DND-41 (cell line): Measurements from ENCODE around the gene GID8.

Source experiments
- ATAC-seq: fragments of 200-7000 bp; cut with Tn5 transposase; 3 replicates; pipeline ENCODE4 v1.9.1; 2021; ENCODE audit warnings: low read depth; ENCODE audit not compliant: insufficient read depth
- DNase-seq: peaks from one replicate; pipeline ENCODE4 v3.0.0-alpha.2; 2020
- H2AFZ ChIP-seq: 2 replicates; pipeline ENCODE4 v1.6.0; 2012; ENCODE audit warnings: low read depth, low read length
- H3K27ac ChIP-seq: 2 replicates; pipeline ENCODE4 v1.5.1; 2012; ENCODE audit warnings: low read length, inconsistent platforms
- H3K27me3 ChIP-seq: fragments of 200-600 bp; sonication (generic); 2 replicates; pipeline ENCODE4 v1.6.0; 2012; ENCODE audit warnings: low read length, mild to moderate bottlenecking, inconsistent platforms; ENCODE audit not compliant: insufficient read depth, poor library complexity
- H3K36me3 ChIP-seq: 2 replicates; pipeline ENCODE4 v1.5.1; 2012; ENCODE audit warnings: low read length, inconsistent platforms; ENCODE audit not compliant: insufficient read depth
- H3K4me1 ChIP-seq: 2 replicates; pipeline ENCODE4 v1.5.1; 2012; ENCODE audit warnings: mild to moderate bottlenecking, low read length; ENCODE audit not compliant: insufficient read depth
- H3K4me2 ChIP-seq: 2 replicates; pipeline ENCODE4 v1.6.0; 2012; ENCODE audit warnings: mild to moderate bottlenecking, moderate library complexity, low read length, inconsistent platforms; ENCODE audit not compliant: insufficient read depth
- H3K4me3 ChIP-seq, 2 experiments: fragments of 200-600 bp in 1 of 2; shearing (Covaris generic) in 1 of 2; 2 replicates each; pipeline ENCODE4 v1.5.1; 2012 to 2016; ENCODE audit warnings: inconsistent platforms in 2 of 2, low read length in 2 of 2, mild to moderate bottlenecking in 2 of 2, low read depth in 1 of 2, moderate library complexity in 1 of 2
- H3K79me2 ChIP-seq: 2 replicates; pipeline ENCODE4 v1.6.0; 2012; ENCODE audit warnings: low read length, inconsistent platforms; ENCODE audit not compliant: insufficient read depth
- H3K9ac ChIP-seq: 2 replicates; pipeline ENCODE4 v1.6.0; 2012; ENCODE audit warnings: low read depth, mild to moderate bottlenecking, inconsistent platforms, low read length, moderate library complexity
- H3K9me3 ChIP-seq: 2 replicates; pipeline ENCODE4 v1.5.1; 2012; ENCODE audit warnings: low read length, moderate library complexity, mild to moderate bottlenecking, inconsistent platforms; ENCODE audit not compliant: insufficient read depth, severe bottlenecking
- H4K20me1 ChIP-seq: 2 replicates; pipeline ENCODE4 v1.6.0; 2012; ENCODE audit warnings: low read length; ENCODE audit not compliant: insufficient read depth
- EZH2 ChIP-seq: IDR thresholded peaks from 3 replicates; pipeline ENCODE4 v1.6.1; 2012; ENCODE audit warnings: borderline replicate concordance, low read depth, mild to moderate bottlenecking, moderate library complexity, low read length, inconsistent platforms; ENCODE audit not compliant: severe bottlenecking
- TF ChIP-seq, protein P1 (sequence below): IDR thresholded peaks from 2 replicates; pipeline ENCODE4 v1.5.1; 2012; ENCODE audit warnings: borderline replicate concordance, low read length, moderate library complexity, mild to moderate bottlenecking; ENCODE audit not compliant: poor library complexity, severe bottlenecking; ENCODE audit errors: extremely low read depth

The GID8 gene

DNA sequence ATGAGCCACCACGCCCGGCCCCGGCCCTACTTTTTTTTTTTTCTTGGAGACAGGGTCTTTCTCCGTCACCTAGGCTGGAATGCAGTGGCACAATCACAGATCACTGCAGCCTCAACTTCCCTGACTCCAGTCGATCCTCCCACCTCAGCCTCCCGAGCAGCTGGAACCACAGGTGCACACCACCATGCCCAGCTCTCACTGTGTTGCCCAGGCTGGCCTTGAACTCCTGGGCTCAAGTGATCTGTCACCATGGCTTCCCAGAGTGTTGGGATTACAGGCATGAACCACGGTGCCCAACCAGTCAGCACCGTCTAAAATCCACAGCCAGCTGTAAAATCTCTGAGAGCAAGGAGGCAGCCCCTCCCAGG lies 32.0 kb downstream of the GID8 start:
- Histone ChIP-seq H3K9ac (no peak overlapping the region), H4K20me1 (no peaks in the 10 kb centered on the region), H3K4me1 (peaks cover 11% of the 10 kb centered on the region), H3K9me3 (no peaks in the 10 kb centered on the region), H3K4me3 (no peak overlapping the region), H3K4me2 (no peak overlapping the region), H3K79me2 (no peaks in the 10 kb centered on the region), H3K36me3 (no peaks in the 10 kb centered on the region), H3K27ac (no peak overlapping the region), H3K27me3 (no peaks in the 10 kb centered on the region), H2AFZ (no peak overlapping the region)
- no peak for ATAC-seq
- TF ChIP-seq, protein P1, sequence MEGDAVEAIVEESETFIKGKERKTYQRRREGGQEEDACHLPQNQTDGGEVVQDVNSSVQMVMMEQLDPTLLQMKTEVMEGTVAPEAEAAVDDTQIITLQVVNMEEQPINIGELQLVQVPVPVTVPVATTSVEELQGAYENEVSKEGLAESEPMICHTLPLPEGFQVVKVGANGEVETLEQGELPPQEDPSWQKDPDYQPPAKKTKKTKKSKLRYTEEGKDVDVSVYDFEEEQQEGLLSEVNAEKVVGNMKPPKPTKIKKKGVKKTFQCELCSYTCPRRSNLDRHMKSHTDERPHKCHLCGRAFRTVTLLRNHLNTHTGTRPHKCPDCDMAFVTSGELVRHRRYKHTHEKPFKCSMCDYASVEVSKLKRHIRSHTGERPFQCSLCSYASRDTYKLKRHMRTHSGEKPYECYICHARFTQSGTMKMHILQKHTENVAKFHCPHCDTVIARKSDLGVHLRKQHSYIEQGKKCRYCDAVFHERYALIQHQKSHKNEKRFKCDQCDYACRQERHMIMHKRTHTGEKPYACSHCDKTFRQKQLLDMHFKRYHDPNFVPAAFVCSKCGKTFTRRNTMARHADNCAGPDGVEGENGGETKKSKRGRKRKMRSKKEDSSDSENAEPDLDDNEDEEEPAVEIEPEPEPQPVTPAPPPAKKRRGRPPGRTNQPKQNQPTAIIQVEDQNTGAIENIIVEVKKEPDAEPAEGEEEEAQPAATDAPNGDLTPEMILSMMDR, result no peak
- no peak for TF ChIP-seq EZH2
- DNase-seq, result no peak

DNA sequence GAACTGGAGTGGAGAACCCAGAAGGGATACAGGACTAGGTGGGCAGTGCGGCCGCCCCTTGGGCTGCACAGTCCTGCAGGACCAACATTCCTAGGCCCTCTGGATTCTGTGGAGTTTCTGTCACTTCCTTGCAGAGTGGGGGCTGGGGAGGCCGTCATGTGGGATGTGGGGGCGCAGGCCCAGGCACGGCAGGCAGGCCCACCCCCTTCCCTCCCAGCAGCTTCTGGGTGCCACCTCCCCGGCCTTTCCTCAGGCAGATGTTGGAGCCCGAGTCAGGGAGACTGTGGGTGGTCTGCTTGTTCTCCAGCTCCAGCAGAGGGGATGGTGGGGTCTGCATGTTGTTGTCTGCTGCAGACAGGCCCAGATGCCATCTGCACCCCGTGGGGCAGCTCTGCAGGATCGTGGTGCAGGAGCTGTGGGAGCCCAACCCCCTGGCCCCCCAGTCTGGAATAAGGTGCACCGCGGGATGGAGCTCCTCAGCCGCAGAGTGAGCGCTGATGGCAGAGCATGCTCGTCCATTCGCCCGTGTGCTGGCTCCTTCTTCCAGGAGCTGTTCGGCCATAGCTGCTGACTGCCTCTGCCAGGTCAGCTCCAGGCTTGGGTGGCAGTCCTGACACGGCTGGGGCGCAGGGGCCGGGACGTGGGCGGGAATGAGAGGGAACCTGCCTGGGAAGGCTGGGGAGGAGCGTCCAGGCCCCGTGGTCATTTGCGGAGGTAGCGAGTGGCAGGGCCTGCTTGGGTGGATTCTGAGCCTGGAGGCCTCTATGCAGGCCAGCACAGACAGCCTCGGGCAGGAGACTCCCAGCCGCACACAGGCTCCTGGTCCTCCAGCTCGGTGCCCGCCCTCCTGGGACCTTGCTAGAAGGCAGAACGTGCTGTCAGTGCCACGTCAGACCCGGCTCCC lies 32.6 kb downstream of the GID8 start:
- ATAC-seq (no peak), DNase-seq (no peak)
- Histone ChIP-seq H3K79me2 (no peaks in the 10 kb centered on the region), H4K20me1 (no peaks in the 10 kb centered on the region), H3K27ac (no peak overlapping the region), H3K4me2 (no peak overlapping the region), H3K27me3 (no peaks in the 10 kb centered on the region), H3K36me3 (no peaks in the 10 kb centered on the region), H3K9me3 (no peaks in the 10 kb centered on the region), H2AFZ (no peak overlapping the region), H3K4me3 (no peak overlapping the region), H3K4me1 (peaks cover 11% of the 10 kb centered on the region), H3K9ac (no peak overlapping the region)
- TF ChIP-seq, protein P1, result no peak
- no peak for TF ChIP-seq EZH2

DNA sequence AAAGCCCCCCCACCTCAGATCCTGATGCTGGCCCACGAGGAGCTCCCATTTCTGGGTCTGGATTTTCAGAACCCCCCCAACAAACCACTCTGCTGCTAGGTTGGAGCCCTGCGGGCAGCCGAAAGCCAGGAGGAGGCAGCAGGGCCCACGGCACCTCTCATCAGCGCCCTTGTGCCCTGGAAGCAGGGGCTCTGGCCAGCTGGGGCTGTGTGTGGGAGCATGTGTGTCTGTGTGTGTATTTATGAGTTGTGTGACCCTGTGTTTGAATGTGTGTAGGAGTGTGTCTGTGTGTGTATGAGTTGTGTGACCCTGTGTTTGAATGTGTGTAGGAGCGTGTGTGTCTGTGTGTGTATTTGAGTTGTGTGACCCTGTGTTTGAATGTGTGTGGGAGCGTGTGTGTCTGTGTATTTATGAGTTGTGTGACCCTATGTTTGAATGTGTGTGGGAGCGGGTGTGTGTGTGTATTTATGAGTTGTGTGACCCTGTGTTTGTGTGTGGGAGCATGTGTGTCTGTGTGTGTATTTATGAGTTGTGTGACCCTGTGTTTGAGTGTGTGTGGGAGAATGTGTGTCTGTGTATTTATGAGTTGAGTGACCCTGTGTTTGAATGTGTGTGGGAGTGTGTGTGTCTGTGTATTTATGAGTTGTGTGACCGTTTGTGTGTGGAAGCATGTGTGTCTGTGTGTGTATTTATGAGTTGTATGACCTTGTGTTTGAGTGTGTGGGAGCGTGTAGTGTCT lies 33.4 kb downstream of the GID8 start:
- H3K4me3 ChIP-seq, result no peak overlapping the region
- no peaks in the 10 kb centered on the region for H4K20me1 ChIP-seq
- H3K4me1 ChIP-seq, result peaks cover 11% of the 10 kb centered on the region
- no peaks in the 10 kb centered on the region for H3K27me3 ChIP-seq
- no peak overlapping the region for H3K27ac ChIP-seq
- ATAC-seq, result no peak
- H3K4me2 ChIP-seq, result no peak overlapping the region
- H3K79me2 ChIP-seq, result no peaks in the 10 kb centered on the region
- H3K9me3 ChIP-seq, result no peaks in the 10 kb centered on the region
- no peak overlapping the region for H3K9ac ChIP-seq
- H3K36me3 ChIP-seq, result no peaks in the 10 kb centered on the region
- no peak for DNase-seq
- no peak overlapping the region for H2AFZ ChIP-seq
- TF ChIP-seq, protein P1, result no peak
- TF ChIP-seq EZH2, result no peak
